Measurements from ENCODE around the gene GADD45G. TPM values are rescaled to one million over a fixed set of nuclear protein-coding genes. Genes with fewer than 3 reads are reported as not detected.
A peak's percentile ranks its signal among the peaks of the same experiment; 100 is the strongest.

The GADD45G gene
- total RNA-seq, 2 donors from 2014 or later: 80.0 to 294 TPM

DNA sequence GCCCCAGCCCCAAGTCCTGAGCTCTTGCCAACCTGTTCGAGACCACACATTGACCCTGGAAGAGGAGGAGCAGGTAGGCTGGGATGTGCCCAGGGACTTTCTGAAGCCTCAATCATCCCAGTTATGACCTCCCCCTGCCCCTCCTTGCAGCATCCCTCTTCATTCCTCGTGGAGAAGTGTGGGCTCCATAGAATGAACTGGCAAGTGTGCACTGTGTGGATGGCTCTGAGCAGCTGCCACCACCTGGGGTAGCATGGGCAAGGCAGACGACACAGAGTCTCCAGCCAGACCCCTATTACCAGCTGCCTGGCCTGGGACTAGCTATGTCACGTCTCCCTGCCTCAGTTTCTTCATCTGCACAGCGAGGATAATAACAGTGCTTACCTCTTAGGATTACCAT, 33.5 kb downstream of the GADD45G start:
- TF ChIP-seq, protein P1, sequence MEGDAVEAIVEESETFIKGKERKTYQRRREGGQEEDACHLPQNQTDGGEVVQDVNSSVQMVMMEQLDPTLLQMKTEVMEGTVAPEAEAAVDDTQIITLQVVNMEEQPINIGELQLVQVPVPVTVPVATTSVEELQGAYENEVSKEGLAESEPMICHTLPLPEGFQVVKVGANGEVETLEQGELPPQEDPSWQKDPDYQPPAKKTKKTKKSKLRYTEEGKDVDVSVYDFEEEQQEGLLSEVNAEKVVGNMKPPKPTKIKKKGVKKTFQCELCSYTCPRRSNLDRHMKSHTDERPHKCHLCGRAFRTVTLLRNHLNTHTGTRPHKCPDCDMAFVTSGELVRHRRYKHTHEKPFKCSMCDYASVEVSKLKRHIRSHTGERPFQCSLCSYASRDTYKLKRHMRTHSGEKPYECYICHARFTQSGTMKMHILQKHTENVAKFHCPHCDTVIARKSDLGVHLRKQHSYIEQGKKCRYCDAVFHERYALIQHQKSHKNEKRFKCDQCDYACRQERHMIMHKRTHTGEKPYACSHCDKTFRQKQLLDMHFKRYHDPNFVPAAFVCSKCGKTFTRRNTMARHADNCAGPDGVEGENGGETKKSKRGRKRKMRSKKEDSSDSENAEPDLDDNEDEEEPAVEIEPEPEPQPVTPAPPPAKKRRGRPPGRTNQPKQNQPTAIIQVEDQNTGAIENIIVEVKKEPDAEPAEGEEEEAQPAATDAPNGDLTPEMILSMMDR (IDR thresholded peaks at IDR 0.05): no peak
- no peaks in the 10 kb centered on the region for H3K9me3 ChIP-seq
- H3K27me3 ChIP-seq: no peaks in the 10 kb centered on the region
- H3K27ac ChIP-seq: peak overlapping the region in 1 of 2 donors; percentile 66
- H3K36me3 ChIP-seq: no peaks in the 10 kb centered on the region
- no peak for DNase-seq (ENCODE audit: low spot score)
- peaks cover 0 to 40% of the 10 kb centered on the region in 2 donors for H3K4me1 ChIP-seq
- H3K4me3 ChIP-seq: no peak overlapping the region

DNA sequence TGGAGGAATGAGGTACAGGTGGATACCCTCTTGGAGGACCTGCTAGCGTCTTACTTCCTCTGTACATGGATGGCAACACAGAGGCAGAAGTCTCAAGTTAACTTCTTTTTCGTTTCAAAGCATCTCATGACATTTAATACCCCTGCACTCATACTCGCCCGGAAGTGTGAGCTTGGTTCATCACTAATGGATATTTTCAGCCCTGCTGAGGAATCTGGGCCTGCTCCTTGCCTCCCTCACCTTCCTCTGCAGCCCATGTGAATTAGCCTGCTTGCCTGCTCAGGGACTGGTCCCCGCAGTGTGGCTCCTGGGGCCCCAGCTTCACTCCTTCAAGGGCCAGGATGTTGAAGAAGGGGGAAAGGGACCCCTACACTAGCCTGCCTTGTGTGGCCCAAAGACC, 34.1 kb downstream of the GADD45G start:
- Histone ChIP-seq H3K36me3 (no peaks in the 10 kb centered on the region), H3K4me1 (peaks cover 0 to 40% of the 10 kb centered on the region in 2 donors), H3K27me3 (no peaks in the 10 kb centered on the region), H3K27ac (peak overlapping the region; percentile 66 to 69), H3K4me3 (no peak overlapping the region), H3K9me3 (no peaks in the 10 kb centered on the region)
- no peak for DNase-seq (ENCODE audit: low spot score)
- TF ChIP-seq, protein P1 (IDR thresholded peaks at IDR 0.05): no peak

GRCh38 chr9:89639367-89639795, 34.6 kb downstream of the GADD45G start:
- no peaks in the 10 kb centered on the region for H3K27me3 ChIP-seq
- H3K4me1 ChIP-seq: peaks cover 0 to 40% of the 10 kb centered on the region in 2 donors
- H3K4me3 ChIP-seq: no peak overlapping the region
- peak overlapping the region; percentile 66 to 69 for H3K27ac ChIP-seq
- TF ChIP-seq, protein P1 (IDR thresholded peaks at IDR 0.05): peak in 1 of 2 donors; percentile 37
- H3K36me3 ChIP-seq: no peaks in the 10 kb centered on the region
- no peaks in the 10 kb centered on the region for H3K9me3 ChIP-seq
- DNase-seq (ENCODE audit: low spot score): peak; percentile 67

GRCh38 chr9:89639961-89640360, 35.1 kb downstream of the GADD45G start:
- Histone ChIP-seq H3K36me3 (no peaks in the 10 kb centered on the region), H3K27ac (peak overlapping the region; percentile 66 to 69), H3K9me3 (no peaks in the 10 kb centered on the region), H3K4me3 (no peak overlapping the region), H3K27me3 (no peaks in the 10 kb centered on the region), H3K4me1 (peaks cover 0 to 34% of the 10 kb centered on the region in 2 donors)
- DNase-seq (ENCODE audit: low spot score): no peak
- TF ChIP-seq, protein P1 (IDR thresholded peaks at IDR 0.05): no peak

- H3K36me3 ChIP-seq: no peaks in the 10 kb centered on the region
- H3K27ac ChIP-seq: peak overlapping the region; percentile 66 to 69
- TF ChIP-seq, protein P1 (IDR thresholded peaks at IDR 0.05): no peak
- peaks cover 0 to 30% of the 10 kb centered on the region in 2 donors for H3K4me1 ChIP-seq
- H3K4me3 ChIP-seq: no peak overlapping the region
- no peak for DNase-seq (ENCODE audit: low spot score)
- no peaks in the 10 kb centered on the region for H3K27me3 ChIP-seq
- no peaks in the 10 kb centered on the region for H3K9me3 ChIP-seq
These were observed 35.5 kb downstream of the GADD45G start for GRCh38 chr9:89640361-89640760.

DNA sequence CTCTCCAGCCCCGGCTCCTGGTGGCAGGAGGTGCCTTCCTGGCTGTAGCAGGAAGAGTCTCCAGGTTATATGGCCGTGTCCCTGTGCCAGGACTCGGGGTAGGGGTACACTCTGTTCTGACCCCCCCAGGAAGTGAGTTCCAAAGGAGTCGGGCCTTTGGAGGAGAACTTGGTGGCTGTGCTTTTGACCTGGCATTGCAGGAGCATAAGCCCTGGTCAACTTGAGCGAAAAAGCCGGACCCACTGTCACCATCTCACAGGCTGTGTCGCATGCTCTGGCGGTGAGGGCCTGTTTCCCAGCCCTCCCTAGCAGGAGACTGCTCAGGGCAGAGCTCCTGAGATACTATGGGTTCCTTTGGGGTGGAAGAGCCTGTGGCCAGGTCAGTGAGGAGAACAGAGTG, 36.0 kb downstream of the GADD45G start:
- no peak for DNase-seq (ENCODE audit: low spot score)
- TF ChIP-seq, protein P1 (IDR thresholded peaks at IDR 0.05): no peak
- Histone ChIP-seq H3K9me3 (no peaks in the 10 kb centered on the region), H3K36me3 (no peaks in the 10 kb centered on the region), H3K27me3 (no peaks in the 10 kb centered on the region), H3K27ac (no peak overlapping the region), H3K4me1 (peaks cover 0 to 26% of the 10 kb centered on the region in 2 donors), H3K4me3 (no peak overlapping the region)
